Measurements from ENCODE around the gene NR3C2.

- TF ChIP-seq CTCF (conservative IDR thresholded peaks at IDR 0.05; ENCODE audit: low read depth, low read length) (no peak), EZH2 (IDR thresholded peaks at IDR 0.05; ENCODE audit: low read length, unreplicated experiment) (no peak)
These were observed at the start of gene NR3C2 for GRCh38 chr4:148441986-148442831.
